ENCODE data around the gene RCOR2. TPM values are rescaled to one million over a fixed set of nuclear protein-coding genes. Genes with fewer than 3 reads are reported as not detected.

Gene RCOR2
- total and polyA plus RNA-seq, 2 donors (not counting 1 experiment from before 2014, with no cell fraction given): 1.8 to 5.6 TPM

- Histone ChIP-seq H3K27ac (ENCODE audit: insufficient read depth, low read length) (no peak overlapping the region), H2AFZ (ENCODE audit: low read length) (no peak overlapping the region), H4K20me1 (ENCODE audit: control insufficient read depth, extremely low read depth, insufficient read depth, low read length) (no peaks in the 10 kb centered on the region), H3K4me3 (replicated peaks in 1 of 4; ENCODE audit: control extremely low read depth in 1 of 4, insufficient read depth in 1 of 4, low read depth in 3 of 4, low read length in 4 of 4) (no peak overlapping the region), H3K9ac (ENCODE audit: insufficient read depth, low read length) (no peak overlapping the region), H3K27me3 (ENCODE audit: control insufficient read depth, insufficient read depth, low read length) (no peaks in the 10 kb centered on the region), H3K4me1 (ENCODE audit: control insufficient read depth, extremely low read depth, insufficient read depth, low read length) (peaks cover 3% of the 10 kb centered on the region), H3K79me2 (ENCODE audit: control insufficient read depth, insufficient read depth, low read length) (no peaks in the 10 kb centered on the region), H3K9me3 (ENCODE audit: control insufficient read depth, insufficient read depth, low read depth, low read length) (no peaks in the 10 kb centered on the region), H3K4me2 (ENCODE audit: extremely low read depth, insufficient read depth, low read length) (no peak overlapping the region), H3K36me3 (ENCODE audit: control insufficient read depth, insufficient read depth, low read length) (peaks cover 35% of the 10 kb centered on the region)
- TF ChIP-seq CTCF (conservative IDR thresholded peaks at IDR 0.05 in 1 of 2, IDR thresholded peaks at IDR 0.05 in 1 of 2; ENCODE audit: low read depth in 1 of 2, low read length in 2 of 2): no peak
- DNase-seq (ENCODE audit: low read depth in 2 of 2): no peak
Measured at GRCh38 chr11:63904743-63905142, 12.2 kb downstream of the RCOR2 start.

DNA sequence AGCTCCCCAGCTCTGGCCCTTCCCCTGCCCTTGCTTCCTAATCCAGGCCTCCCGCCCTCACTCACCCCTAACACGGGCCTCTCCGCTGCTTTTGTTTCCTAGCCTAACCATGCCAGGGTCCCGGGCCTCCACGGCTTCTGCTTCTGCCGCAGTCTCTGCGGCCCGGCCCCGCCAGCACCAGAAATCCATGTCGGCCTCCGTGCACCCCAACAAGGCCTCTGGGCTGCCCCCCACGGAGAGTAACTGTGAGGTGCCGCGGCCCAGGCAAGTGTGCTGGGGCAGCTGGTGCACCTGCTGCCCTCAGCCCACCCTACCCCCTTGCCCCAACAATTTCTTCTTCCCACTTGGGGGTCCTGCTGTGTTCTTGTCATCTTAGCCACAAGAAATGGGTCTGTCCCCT, 13.1 kb downstream of the RCOR2 start:
- H3K9ac ChIP-seq (ENCODE audit: insufficient read depth, low read length): no peak overlapping the region
- no peak overlapping the region for H2AFZ ChIP-seq (ENCODE audit: low read length)
- DNase-seq (ENCODE audit: low read depth in 2 of 2): no peak
- H3K4me1 ChIP-seq (ENCODE audit: control insufficient read depth, extremely low read depth, insufficient read depth, low read length): peaks cover 3% of the 10 kb centered on the region
- H3K27me3 ChIP-seq (ENCODE audit: control insufficient read depth, insufficient read depth, low read length): no peaks in the 10 kb centered on the region
- TF ChIP-seq CTCF (conservative IDR thresholded peaks at IDR 0.05 in 1 of 2, IDR thresholded peaks at IDR 0.05 in 1 of 2; ENCODE audit: low read depth in 1 of 2, low read length in 2 of 2) (no peak), EZH2 (IDR thresholded peaks at IDR 0.05; ENCODE audit: low read length, missing control alignments) (no peak)
- no peaks in the 10 kb centered on the region for H4K20me1 ChIP-seq (ENCODE audit: control insufficient read depth, extremely low read depth, insufficient read depth, low read length)
- no peaks in the 10 kb centered on the region for H3K79me2 ChIP-seq (ENCODE audit: control insufficient read depth, insufficient read depth, low read length)
- no peak overlapping the region for H3K27ac ChIP-seq (ENCODE audit: insufficient read depth, low read length)
- no peaks in the 10 kb centered on the region for H3K9me3 ChIP-seq (ENCODE audit: control insufficient read depth, insufficient read depth, low read depth, low read length)
- H3K4me3 ChIP-seq (replicated peaks in 1 of 4; ENCODE audit: control extremely low read depth in 1 of 4, insufficient read depth in 1 of 4, low read depth in 3 of 4, low read length in 4 of 4): no peak overlapping the region
- H3K4me2 ChIP-seq (ENCODE audit: extremely low read depth, insufficient read depth, low read length): no peak overlapping the region
- peaks cover 38% of the 10 kb centered on the region for H3K36me3 ChIP-seq (ENCODE audit: control insufficient read depth, insufficient read depth, low read length)

DNA sequence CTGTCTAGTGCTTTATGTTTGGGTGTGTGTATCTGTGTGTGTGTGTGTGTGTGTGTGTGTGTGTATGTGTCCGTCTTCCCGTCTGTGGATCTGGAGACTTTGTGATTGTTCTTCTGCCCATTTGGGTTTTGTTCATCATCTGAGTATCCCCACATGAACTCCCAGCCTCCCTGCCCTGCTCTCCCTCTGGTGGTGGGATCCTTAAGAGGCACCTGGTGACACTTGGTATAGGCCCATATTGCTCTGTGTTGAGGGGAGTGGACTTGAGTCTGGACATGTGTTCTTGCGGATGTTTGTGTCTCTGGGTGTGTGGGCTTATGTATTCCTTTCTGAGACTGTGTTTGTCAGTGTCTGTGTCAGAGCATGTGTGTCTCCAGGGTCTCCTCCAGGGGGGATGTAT, 15.3 kb downstream of the RCOR2 start:
- no peaks in the 10 kb centered on the region for H3K9me3 ChIP-seq (ENCODE audit: control insufficient read depth, insufficient read depth, low read depth, low read length)
- H3K4me3 ChIP-seq (replicated peaks in 1 of 4; ENCODE audit: control extremely low read depth in 1 of 4, insufficient read depth in 1 of 4, low read depth in 3 of 4, low read length in 4 of 4): no peak overlapping the region
- no peak overlapping the region for H3K9ac ChIP-seq (ENCODE audit: insufficient read depth, low read length)
- H3K27me3 ChIP-seq (ENCODE audit: control insufficient read depth, insufficient read depth, low read length): no peaks in the 10 kb centered on the region
- no peaks in the 10 kb centered on the region for H3K79me2 ChIP-seq (ENCODE audit: control insufficient read depth, insufficient read depth, low read length)
- no peak overlapping the region for H2AFZ ChIP-seq (ENCODE audit: low read length)
- no peak for TF ChIP-seq EZH2 (IDR thresholded peaks at IDR 0.05; ENCODE audit: low read length, missing control alignments)
- peak; percentile 52 to 56 for TF ChIP-seq CTCF (conservative IDR thresholded peaks at IDR 0.05 in 1 of 2, IDR thresholded peaks at IDR 0.05 in 1 of 2; ENCODE audit: low read depth in 1 of 2, low read length in 2 of 2)
- H4K20me1 ChIP-seq (ENCODE audit: control insufficient read depth, extremely low read depth, insufficient read depth, low read length): no peaks in the 10 kb centered on the region
- no peaks in the 10 kb centered on the region for H3K4me1 ChIP-seq (ENCODE audit: control insufficient read depth, extremely low read depth, insufficient read depth, low read length)
- DNase-seq (ENCODE audit: low read depth in 2 of 2): peak in 1 of 2 donors; percentile 47
- no peak overlapping the region for H3K4me2 ChIP-seq (ENCODE audit: extremely low read depth, insufficient read depth, low read length)
- H3K36me3 ChIP-seq (ENCODE audit: control insufficient read depth, insufficient read depth, low read length): peaks cover 34% of the 10 kb centered on the region
- H3K27ac ChIP-seq (ENCODE audit: insufficient read depth, low read length): no peak overlapping the region
